Measurements from ENCODE around the gene PRRT2. TPM values are rescaled to one million over a fixed set of nuclear protein-coding genes. Genes with fewer than 3 reads are reported as not detected.
A peak's percentile ranks its signal among the peaks of the same experiment; 100 is the strongest.

PRRT2 gene
- total RNA-seq, 3 donors from 2014 or later: 2.9 to 3.9 (median 3.5) TPM

DNA sequence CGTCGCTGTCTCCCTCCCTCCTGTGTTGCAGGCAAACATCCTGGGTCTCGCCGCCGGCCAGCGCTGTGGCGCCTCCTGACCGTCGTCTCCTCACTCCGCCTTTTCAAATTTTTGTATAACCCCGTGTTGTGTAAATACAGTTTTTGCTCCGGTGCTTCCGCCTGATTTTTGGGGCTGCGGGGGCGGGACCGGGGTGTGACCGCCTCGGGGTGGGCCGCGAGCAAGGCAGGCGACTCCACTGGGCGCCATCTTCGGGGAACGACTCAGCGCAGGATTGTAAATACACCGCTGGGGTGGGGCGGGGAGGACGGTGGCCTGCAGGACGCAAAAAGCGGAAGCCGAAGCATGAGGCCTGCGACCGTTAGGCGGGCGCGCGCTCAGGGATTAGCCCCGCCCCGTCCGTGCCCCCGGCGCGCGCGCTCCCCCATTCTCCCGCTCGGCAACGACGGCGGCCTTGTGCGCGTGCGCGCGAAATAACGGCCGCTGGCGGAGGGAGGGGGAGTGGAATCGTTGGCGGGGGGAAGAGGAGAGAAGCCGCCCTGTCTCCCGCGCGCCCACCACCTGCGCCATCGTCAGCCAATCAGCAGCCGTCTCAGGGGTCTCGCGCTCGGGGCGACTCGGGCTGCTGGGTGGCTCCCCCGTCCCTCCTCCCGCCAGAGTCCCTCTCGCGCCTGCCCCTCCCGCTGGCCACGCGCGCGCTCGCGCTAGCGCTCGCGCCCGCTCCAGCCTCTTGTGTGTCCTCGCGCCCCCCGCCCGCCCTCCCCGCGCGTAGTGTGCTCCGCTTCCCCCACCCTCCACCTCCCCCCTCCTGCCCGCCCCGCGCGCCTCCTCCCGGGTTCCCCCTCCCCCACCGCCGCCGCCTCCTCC is 6.5 kb upstream of the PRRT2 start:
- H3K9me3 ChIP-seq: no peaks in the 10 kb centered on the region
- H3K4me3 ChIP-seq: peak overlapping the region; percentile 83 to 84 (median 83)
- peaks cover 6 to 27% of the 10 kb centered on the region in 2 donors for H3K4me1 ChIP-seq
- DNase-seq (ENCODE audit: low spot score in 2 of 2): peak; percentile 97 to 98
- intact Hi-C loops (cut with DNase I; ENCODE audit: low total_unique reads): loop anchor here (10.0 kb wide), 1 partner anchor 59 kb away; the partner anchor contains the start of gene CDIPT
- TF ChIP-seq POLR2AphosphoS5 (IDR thresholded peaks at IDR 0.05) (peak; percentile 96 to 98 (median 96)), POLR2A (IDR thresholded peaks at IDR 0.05) (peak; percentile 93)
- TF ChIP-seq, protein P1, sequence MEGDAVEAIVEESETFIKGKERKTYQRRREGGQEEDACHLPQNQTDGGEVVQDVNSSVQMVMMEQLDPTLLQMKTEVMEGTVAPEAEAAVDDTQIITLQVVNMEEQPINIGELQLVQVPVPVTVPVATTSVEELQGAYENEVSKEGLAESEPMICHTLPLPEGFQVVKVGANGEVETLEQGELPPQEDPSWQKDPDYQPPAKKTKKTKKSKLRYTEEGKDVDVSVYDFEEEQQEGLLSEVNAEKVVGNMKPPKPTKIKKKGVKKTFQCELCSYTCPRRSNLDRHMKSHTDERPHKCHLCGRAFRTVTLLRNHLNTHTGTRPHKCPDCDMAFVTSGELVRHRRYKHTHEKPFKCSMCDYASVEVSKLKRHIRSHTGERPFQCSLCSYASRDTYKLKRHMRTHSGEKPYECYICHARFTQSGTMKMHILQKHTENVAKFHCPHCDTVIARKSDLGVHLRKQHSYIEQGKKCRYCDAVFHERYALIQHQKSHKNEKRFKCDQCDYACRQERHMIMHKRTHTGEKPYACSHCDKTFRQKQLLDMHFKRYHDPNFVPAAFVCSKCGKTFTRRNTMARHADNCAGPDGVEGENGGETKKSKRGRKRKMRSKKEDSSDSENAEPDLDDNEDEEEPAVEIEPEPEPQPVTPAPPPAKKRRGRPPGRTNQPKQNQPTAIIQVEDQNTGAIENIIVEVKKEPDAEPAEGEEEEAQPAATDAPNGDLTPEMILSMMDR (IDR thresholded peaks at IDR 0.05): peak in 2 of 3 donors; percentile 13 to 19
- H3K27me3 ChIP-seq: no peaks in the 10 kb centered on the region
- H3K27ac ChIP-seq: peak overlapping the region; percentile 98 to 99
- H3K36me3 ChIP-seq: no peaks in the 10 kb centered on the region

DNA sequence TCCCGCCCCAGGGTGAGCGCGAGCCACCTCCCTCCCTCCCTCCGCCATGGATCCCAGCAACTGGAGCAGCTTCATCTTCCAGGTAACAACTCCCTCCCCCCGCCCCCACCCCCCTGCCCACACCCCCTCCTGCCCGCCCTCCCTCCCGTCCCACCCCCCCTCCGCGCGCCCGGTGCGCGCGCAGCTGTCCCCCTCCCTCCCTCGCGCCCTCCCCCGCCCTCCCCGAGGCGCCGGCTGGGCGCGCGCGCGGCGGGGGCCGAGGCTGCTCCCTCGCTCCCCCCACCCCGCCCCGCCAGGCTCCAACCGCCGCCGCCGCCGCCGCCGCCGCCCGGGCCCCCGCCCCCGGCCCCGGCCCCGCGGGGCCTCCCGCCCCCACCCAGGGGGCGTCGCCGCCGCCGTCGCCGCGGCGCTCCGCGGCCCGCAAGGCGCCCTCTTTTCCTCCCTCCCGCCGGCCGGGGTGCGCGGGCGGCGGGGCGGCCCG is 5.9 kb upstream of the PRRT2 start, which contains the start of gene MAZ:
Gene MAZ (plus strand): TSS at position 431 of the 481 bp plus-strand sequence. CDS start 173 bp downstream, outside the sequence.
- H3K27ac ChIP-seq: peak within 1 kb of the TSS; percentile 98 to 99
- DNase-seq (ENCODE audit: low spot score in 2 of 2): peak in 1 of 2 donors; percentile 93
- H3K27me3 ChIP-seq: no peaks in the 10 kb centered on the region
- H3K4me1 ChIP-seq: peaks cover 8 to 31% of the 10 kb centered on the region in 2 donors
- H3K4me3 ChIP-seq: peak within 1 kb of the TSS; percentile 83 to 84 (median 83)
- TF ChIP-seq, protein P1 (IDR thresholded peaks at IDR 0.05): no peak
- TF ChIP-seq POLR2AphosphoS5 (IDR thresholded peaks at IDR 0.05) (no peak), POLR2A (IDR thresholded peaks at IDR 0.05) (no peak)
- H3K9me3 ChIP-seq: no peaks in the 10 kb centered on the region
- intact Hi-C loops (cut with DNase I; ENCODE audit: low total_unique reads): loop anchor here (10.0 kb wide), 1 partner anchor 59 kb away; the partner anchor contains the start of gene CDIPT
- no peaks in the 10 kb centered on the region for H3K36me3 ChIP-seq

DNA sequence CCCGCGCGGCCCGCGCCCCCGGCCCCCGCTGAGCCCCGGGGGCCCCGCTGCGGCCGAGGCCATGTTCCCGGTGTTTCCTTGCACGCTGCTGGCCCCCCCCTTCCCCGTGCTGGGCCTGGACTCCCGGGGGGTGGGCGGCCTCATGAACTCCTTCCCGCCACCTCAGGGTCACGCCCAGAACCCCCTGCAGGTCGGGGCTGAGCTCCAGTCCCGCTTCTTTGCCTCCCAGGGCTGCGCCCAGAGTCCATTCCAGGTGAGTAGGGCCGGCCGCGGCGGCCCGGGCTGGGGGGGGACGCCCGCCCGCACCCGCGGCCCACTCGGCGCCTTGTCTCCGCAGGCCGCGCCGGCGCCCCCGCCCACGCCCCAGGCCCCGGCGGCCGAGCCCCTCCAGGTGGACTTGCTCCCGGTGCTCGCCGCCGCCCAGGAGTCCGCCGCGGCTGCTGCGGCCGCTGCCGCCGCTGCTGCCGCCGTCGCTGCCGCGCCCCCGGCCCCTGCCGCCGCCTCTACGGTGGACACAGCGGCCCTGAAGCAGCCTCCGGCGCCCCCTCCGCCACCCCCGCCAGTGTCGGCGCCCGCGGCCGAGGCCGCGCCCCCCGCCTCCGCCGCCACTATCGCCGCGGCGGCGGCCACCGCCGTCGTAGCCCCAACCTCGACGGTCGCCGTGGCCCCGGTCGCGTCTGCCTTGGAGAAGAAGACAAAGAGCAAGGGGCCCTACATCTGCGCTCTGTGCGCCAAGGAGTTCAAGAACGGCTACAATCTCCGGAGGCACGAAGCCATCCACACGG is 5.2 kb upstream of the PRRT2 start:
- intact Hi-C loops (cut with DNase I; ENCODE audit: low total_unique reads): loop anchor here (10.0 kb wide), 1 partner anchor 58 kb away; the partner anchor contains the start of gene CDIPT
- TF ChIP-seq POLR2AphosphoS5 (IDR thresholded peaks at IDR 0.05) (no peak), POLR2A (IDR thresholded peaks at IDR 0.05) (no peak)
- TF ChIP-seq, protein P1 (IDR thresholded peaks at IDR 0.05): no peak
- Histone ChIP-seq H3K4me3 (peak overlapping the region; percentile 63 to 84 (median 83)), H3K4me1 (peaks cover 8 to 31% of the 10 kb centered on the region in 2 donors), H3K36me3 (no peaks in the 10 kb centered on the region), H3K9me3 (no peaks in the 10 kb centered on the region), H3K27me3 (no peaks in the 10 kb centered on the region), H3K27ac (peak overlapping the region; percentile 89 to 99)
- no peak for DNase-seq (ENCODE audit: low spot score in 2 of 2)

DNA sequence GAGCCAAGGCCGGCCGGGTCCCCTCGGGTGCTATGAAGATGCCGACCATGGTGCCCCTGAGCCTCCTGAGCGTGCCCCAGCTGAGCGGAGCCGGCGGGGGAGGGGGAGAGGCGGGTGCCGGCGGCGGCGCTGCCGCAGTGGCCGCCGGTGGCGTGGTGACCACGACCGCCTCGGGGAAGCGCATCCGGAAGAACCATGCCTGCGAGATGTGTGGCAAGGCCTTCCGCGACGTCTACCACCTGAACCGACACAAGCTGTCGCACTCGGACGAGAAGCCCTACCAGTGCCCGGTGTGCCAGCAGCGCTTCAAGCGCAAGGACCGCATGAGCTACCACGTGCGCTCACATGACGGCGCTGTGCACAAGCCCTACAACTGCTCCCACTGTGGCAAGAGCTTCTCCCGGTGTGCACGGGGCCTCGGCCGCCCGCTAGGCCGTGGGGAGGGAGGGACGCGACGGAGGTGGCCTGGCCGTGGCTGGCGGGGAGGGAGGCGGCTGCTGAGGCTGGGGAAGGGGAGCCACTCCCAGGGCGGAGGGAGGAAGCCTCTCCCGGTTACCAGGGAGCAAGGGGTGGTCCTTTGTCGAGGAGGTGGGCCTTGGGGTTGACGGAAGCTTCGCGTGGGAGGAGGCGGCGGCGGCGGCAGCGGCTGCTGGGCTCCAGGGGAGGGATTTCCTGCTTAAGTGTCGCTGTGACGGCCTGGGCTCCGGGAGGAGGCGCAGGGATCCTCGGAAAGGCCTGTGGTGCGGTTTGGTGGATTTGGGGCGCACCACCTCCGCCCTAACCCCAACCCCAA is 4.4 kb upstream of the PRRT2 start:
- H3K9me3 ChIP-seq: no peaks in the 10 kb centered on the region
- H3K4me1 ChIP-seq: peaks cover 8 to 31% of the 10 kb centered on the region in 2 donors
- no peaks in the 10 kb centered on the region for H3K36me3 ChIP-seq
- H3K27me3 ChIP-seq: no peaks in the 10 kb centered on the region
- DNase-seq (ENCODE audit: low spot score in 2 of 2): peak; percentile 86 to 91
- peak overlapping the region; percentile 89 to 99 for H3K27ac ChIP-seq
- TF ChIP-seq POLR2A (IDR thresholded peaks at IDR 0.05) (peak; percentile 29), POLR2AphosphoS5 (IDR thresholded peaks at IDR 0.05) (peak; percentile 79 to 88 (median 84))
- TF ChIP-seq, protein P1 (IDR thresholded peaks at IDR 0.05): peak; percentile 13 to 61 (median 47)
- H3K4me3 ChIP-seq: peak overlapping the region; percentile 63 to 84 (median 83)
- intact Hi-C loops (cut with DNase I; ENCODE audit: low total_unique reads): loop anchor here (10.0 kb wide), 1 partner anchor 57 kb away; the partner anchor contains the start of gene CDIPT

All from breast epithelium (tissue), 4 donors.